ENCODE measurements around the gene ZNF333. TPM values are rescaled to one million over a fixed set of nuclear protein-coding genes. Genes with fewer than 3 reads are reported as not detected.
"Not testable (repeated sequence)": the region's sequence is repeated elsewhere in the genome, so short reads cannot be mapped to it uniquely, and the experiment has no call there.

The ZNF333 gene
- total RNA-seq, 1 donor from 2014 or later, result 17.5 TPM

- H3K4me1 Mint-ChIP-seq (ENCODE audit: unreplicated experiment), result peaks cover under 1% of the 10 kb centered on the region
- no peak for DNase-seq (ENCODE audit: low spot score)
- no peak overlapping the region for H3K27ac Mint-ChIP-seq (ENCODE audit: unreplicated experiment)
- H3K4me3 Mint-ChIP-seq (ENCODE audit: unreplicated experiment), result no peak overlapping the region
- peaks cover 1% of the 10 kb centered on the region for H3K36me3 Mint-ChIP-seq (ENCODE audit: low read depth, unreplicated experiment)
- peaks cover 7% of the 10 kb centered on the region for H3K27me3 Mint-ChIP-seq (ENCODE audit: unreplicated experiment)
- peaks cover under 1% of the 10 kb centered on the region for H3K9me3 Mint-ChIP-seq (ENCODE audit: unreplicated experiment)
- TF ChIP-seq, protein P1, sequence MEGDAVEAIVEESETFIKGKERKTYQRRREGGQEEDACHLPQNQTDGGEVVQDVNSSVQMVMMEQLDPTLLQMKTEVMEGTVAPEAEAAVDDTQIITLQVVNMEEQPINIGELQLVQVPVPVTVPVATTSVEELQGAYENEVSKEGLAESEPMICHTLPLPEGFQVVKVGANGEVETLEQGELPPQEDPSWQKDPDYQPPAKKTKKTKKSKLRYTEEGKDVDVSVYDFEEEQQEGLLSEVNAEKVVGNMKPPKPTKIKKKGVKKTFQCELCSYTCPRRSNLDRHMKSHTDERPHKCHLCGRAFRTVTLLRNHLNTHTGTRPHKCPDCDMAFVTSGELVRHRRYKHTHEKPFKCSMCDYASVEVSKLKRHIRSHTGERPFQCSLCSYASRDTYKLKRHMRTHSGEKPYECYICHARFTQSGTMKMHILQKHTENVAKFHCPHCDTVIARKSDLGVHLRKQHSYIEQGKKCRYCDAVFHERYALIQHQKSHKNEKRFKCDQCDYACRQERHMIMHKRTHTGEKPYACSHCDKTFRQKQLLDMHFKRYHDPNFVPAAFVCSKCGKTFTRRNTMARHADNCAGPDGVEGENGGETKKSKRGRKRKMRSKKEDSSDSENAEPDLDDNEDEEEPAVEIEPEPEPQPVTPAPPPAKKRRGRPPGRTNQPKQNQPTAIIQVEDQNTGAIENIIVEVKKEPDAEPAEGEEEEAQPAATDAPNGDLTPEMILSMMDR (IDR thresholded peaks at IDR 0.05; ENCODE audit: unreplicated experiment), result no peak
Observed at GRCh38 chr19:14769201-14769600, 79.4 kb downstream of the ZNF333 start.

- Mint-ChIP-seq H3K27ac (ENCODE audit: unreplicated experiment) (no peak overlapping the region), H3K27me3 (ENCODE audit: unreplicated experiment) (peaks cover 5% of the 10 kb centered on the region)
Observed at GRCh38 chr19:14770136-14770535, 80.3 kb downstream of the ZNF333 start.

GRCh38 chr19:14770944-14771839, 81.3 kb downstream of the ZNF333 start:
- Mint-ChIP-seq H3K27me3 (ENCODE audit: unreplicated experiment) (peaks cover 9% of the 10 kb centered on the region), H3K4me3 (ENCODE audit: unreplicated experiment) (no peak overlapping the region), H3K36me3 (ENCODE audit: low read depth, unreplicated experiment) (no peaks in the 10 kb centered on the region), H3K27ac (ENCODE audit: unreplicated experiment) (no peak overlapping the region), H3K4me1 (ENCODE audit: unreplicated experiment) (peaks cover 3% of the 10 kb centered on the region), H3K9me3 (ENCODE audit: unreplicated experiment) (no peaks in the 10 kb centered on the region)
- TF ChIP-seq, protein P1 (IDR thresholded peaks at IDR 0.05; ENCODE audit: unreplicated experiment), result no peak
- DNase-seq (ENCODE audit: low spot score), result no peak

More at GRCh38 chr19:14770136-14770535, 80.3 kb downstream of the ZNF333 start:
- H3K4me3 Mint-ChIP-seq (ENCODE audit: unreplicated experiment), result no peak overlapping the region
- no peaks in the 10 kb centered on the region for H3K36me3 Mint-ChIP-seq (ENCODE audit: low read depth, unreplicated experiment)
- DNase-seq (ENCODE audit: low spot score), result no peak
- H3K9me3 Mint-ChIP-seq (ENCODE audit: unreplicated experiment), result no peaks in the 10 kb centered on the region
- TF ChIP-seq, protein P1 (IDR thresholded peaks at IDR 0.05; ENCODE audit: unreplicated experiment), result no peak
- H3K4me1 Mint-ChIP-seq (ENCODE audit: unreplicated experiment), result no peaks in the 10 kb centered on the region

- Mint-ChIP-seq H3K4me1 (ENCODE audit: unreplicated experiment) (peaks cover 3% of the 10 kb centered on the region), H3K36me3 (ENCODE audit: low read depth, unreplicated experiment) (no peaks in the 10 kb centered on the region), H3K9me3 (ENCODE audit: unreplicated experiment) (no peaks in the 10 kb centered on the region), H3K27ac (ENCODE audit: unreplicated experiment) (no peak overlapping the region), H3K27me3 (ENCODE audit: unreplicated experiment) (peaks cover 7% of the 10 kb centered on the region), H3K4me3 (ENCODE audit: unreplicated experiment) (no peak overlapping the region)
- TF ChIP-seq, protein P1 (IDR thresholded peaks at IDR 0.05; ENCODE audit: unreplicated experiment), result no peak
- DNase-seq (ENCODE audit: low spot score), result no peak
Observed at GRCh38 chr19:14772467-14772866, 82.6 kb downstream of the ZNF333 start.

GRCh38 chr19:14772995-14773394, 83.1 kb downstream of the ZNF333 start:
- Mint-ChIP-seq H3K4me1 (ENCODE audit: unreplicated experiment) (peaks cover 3% of the 10 kb centered on the region), H3K27me3 (ENCODE audit: unreplicated experiment) (peaks cover 7% of the 10 kb centered on the region)

DNA sequence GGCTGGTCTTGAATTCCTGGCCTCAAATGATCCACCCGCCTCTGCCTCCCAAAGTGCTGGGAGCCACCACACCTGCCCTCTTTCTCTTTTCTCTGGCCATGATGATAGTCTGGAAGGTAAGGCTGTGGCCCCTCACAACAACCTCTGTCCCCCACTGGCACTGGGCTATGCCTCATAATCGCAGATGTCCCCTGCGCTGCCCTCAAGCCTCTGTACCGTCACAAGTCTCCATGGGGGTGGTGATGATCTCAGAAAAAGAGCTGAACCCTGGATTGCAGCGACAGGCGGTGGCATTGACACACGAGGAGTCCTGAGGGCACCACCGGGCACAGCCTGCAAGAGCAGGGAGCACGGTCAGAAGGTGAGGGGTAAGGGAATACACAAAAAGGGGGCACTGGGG, 83.9 kb downstream of the ZNF333 start:
- not testable (repeated sequence) for H3K27ac Mint-ChIP-seq (ENCODE audit: unreplicated experiment); H3K4me1 Mint-ChIP-seq (ENCODE audit: unreplicated experiment); DNase-seq (ENCODE audit: low spot score); H3K27me3 Mint-ChIP-seq (ENCODE audit: unreplicated experiment); H3K4me3 Mint-ChIP-seq (ENCODE audit: unreplicated experiment); H3K36me3 Mint-ChIP-seq (ENCODE audit: low read depth, unreplicated experiment); H3K9me3 Mint-ChIP-seq (ENCODE audit: unreplicated experiment)

More at GRCh38 chr19:14772995-14773394, 83.1 kb downstream of the ZNF333 start:
- H3K9me3 Mint-ChIP-seq (ENCODE audit: unreplicated experiment), result no peaks in the 10 kb centered on the region
- TF ChIP-seq, protein P1 (IDR thresholded peaks at IDR 0.05; ENCODE audit: unreplicated experiment), result no peak
- H3K36me3 Mint-ChIP-seq (ENCODE audit: low read depth, unreplicated experiment), result no peaks in the 10 kb centered on the region
- DNase-seq (ENCODE audit: low spot score), result no peak
- H3K27ac Mint-ChIP-seq (ENCODE audit: unreplicated experiment), result no peak overlapping the region
- no peak overlapping the region for H3K4me3 Mint-ChIP-seq (ENCODE audit: unreplicated experiment)
